DOHH2 (cell line): ENCODE measurements around the gene HNRNPLL.

Experiments
- EZH2phosphoT487 ChIP-seq: fragments of 200-600 bp; sonication (generic); IDR thresholded peaks from 2 replicates; pipeline ENCODE4 v1.6.1; 2017; ENCODE audit warnings: borderline replicate concordance, mild to moderate bottlenecking, antibody characterized with exemption, low read length, moderate library complexity, mixed read lengths
- TF ChIP-seq, protein P1 (sequence below): fragments of 200-600 bp; sonication (generic); IDR thresholded peaks from one replicate; pipeline ENCODE4 v1.5.1; 2014; ENCODE audit warnings: antibody characterized with exemption, mild to moderate bottlenecking, low read depth, low read length; ENCODE audit not compliant: poor library complexity, severe bottlenecking

DNA sequence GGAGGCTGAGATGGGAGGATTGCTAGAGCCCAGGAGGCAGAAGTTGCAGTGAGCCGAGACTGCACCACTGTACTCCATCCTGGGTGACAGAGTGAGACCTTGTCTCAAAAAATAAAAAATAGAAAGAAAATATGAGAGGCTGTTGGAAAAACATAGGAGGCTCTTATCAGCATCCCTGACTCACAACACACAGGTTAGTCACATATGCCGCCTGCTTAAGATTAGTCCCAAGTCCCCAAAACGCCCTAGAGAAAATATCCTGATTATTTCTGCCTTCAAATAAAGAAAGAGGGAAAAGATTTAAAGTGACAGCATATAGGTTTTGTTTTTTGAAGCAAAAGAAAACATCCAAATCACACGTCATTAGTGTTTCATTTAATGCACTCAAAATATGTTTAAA lies 33.3 kb upstream of the HNRNPLL start:
- no peak for TF ChIP-seq EZH2phosphoT487
- TF ChIP-seq, protein P1, sequence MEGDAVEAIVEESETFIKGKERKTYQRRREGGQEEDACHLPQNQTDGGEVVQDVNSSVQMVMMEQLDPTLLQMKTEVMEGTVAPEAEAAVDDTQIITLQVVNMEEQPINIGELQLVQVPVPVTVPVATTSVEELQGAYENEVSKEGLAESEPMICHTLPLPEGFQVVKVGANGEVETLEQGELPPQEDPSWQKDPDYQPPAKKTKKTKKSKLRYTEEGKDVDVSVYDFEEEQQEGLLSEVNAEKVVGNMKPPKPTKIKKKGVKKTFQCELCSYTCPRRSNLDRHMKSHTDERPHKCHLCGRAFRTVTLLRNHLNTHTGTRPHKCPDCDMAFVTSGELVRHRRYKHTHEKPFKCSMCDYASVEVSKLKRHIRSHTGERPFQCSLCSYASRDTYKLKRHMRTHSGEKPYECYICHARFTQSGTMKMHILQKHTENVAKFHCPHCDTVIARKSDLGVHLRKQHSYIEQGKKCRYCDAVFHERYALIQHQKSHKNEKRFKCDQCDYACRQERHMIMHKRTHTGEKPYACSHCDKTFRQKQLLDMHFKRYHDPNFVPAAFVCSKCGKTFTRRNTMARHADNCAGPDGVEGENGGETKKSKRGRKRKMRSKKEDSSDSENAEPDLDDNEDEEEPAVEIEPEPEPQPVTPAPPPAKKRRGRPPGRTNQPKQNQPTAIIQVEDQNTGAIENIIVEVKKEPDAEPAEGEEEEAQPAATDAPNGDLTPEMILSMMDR = no peak
